Type B pancreatic cell (in vitro differentiated cells): Measurements from ENCODE around the gene KRT12. TPM values are rescaled to one million over a fixed set of nuclear protein-coding genes. Genes with fewer than 3 reads are reported as not detected.

ENCODE experiments used
- DNase-seq: peaks from one replicate; pipeline ENCODE4 v3.0.0; 2021; ENCODE audit warnings: mixed read lengths; ENCODE audit not compliant: unreplicated experiment; ENCODE audit errors: extremely low spot score
- H3K27ac Mint-ChIP-seq: 2 replicates; pipeline ENCODE4 v1.8.0; 2021; ENCODE audit warnings: mild to moderate bottlenecking, mixed read lengths
- H3K27me3 Mint-ChIP-seq: 2 replicates; pipeline ENCODE4 v1.8.0; 2021; ENCODE audit warnings: mixed read lengths
- H3K36me3 Mint-ChIP-seq: 2 replicates; pipeline ENCODE4 v1.8.0; 2021; ENCODE audit warnings: mixed read lengths
- H3K4me1 Mint-ChIP-seq: one replicate; pipeline ENCODE4 v1.8.0; 2021; ENCODE audit warnings: mixed read lengths; ENCODE audit not compliant: unreplicated experiment
- H3K4me3 Mint-ChIP-seq: 2 replicates; pipeline ENCODE4 v1.8.0; 2021; ENCODE audit warnings: mild to moderate bottlenecking, mixed read lengths
- H3K9me3 Mint-ChIP-seq: 2 replicates; pipeline ENCODE4 v1.8.0; 2021; ENCODE audit warnings: mixed read lengths
- long read RNA-seq: library from polyadenylated mRNA; unstranded; transcript quantifications from one replicate; pipeline ENCODE4 v2.0.0, GENCODE V29; 2020
- total RNA-seq: library from RNA; stranded (reverse); gene quantifications from 2 replicates; pipeline ENCODE4 v1.2.1, GENCODE V29; 2021; ENCODE audit warnings: low replicate concordance
- TF ChIP-seq, protein P1 (sequence below): fragments of 200-600 bp; sonication (generic); conservative IDR thresholded peaks from 2 replicates; pipeline ENCODE4 v1.5.0; 2021; ENCODE audit warnings: antibody characterized with exemption, mild to moderate bottlenecking

KRT12 gene
- not detected in 2 replicates for total RNA-seq
- long read RNA-seq, partial matches to known transcripts: 0 of 2 reads
- long read RNA-seq, other reads (novel, unspliced or antisense): 2 of 2 reads

DNA sequence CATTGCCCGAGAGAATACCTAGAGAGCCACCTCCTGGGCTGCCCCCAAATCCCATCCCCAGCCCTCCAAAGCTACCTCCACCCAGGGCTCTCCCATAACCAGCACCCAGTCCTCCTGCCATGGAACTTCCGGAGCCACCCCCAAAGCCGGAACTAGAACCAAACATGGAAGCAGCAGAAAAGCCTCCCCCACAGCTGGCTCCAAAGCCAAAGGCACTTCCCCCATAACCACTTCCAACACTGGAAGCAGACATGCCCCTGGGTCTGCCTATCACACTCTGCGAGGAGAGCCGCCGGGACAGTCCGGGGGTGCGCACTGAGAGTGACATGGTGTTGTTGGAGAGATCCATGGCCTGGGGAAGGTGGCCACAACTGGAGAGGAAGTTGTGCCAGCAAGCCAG is at the start of gene KRT12:
Gene KRT12, minus strand, starts transcription at position 386 of the 400 bp plus-strand sequence. Its CDS starts 37 bp downstream, at position 349.
- TF ChIP-seq, protein P1, sequence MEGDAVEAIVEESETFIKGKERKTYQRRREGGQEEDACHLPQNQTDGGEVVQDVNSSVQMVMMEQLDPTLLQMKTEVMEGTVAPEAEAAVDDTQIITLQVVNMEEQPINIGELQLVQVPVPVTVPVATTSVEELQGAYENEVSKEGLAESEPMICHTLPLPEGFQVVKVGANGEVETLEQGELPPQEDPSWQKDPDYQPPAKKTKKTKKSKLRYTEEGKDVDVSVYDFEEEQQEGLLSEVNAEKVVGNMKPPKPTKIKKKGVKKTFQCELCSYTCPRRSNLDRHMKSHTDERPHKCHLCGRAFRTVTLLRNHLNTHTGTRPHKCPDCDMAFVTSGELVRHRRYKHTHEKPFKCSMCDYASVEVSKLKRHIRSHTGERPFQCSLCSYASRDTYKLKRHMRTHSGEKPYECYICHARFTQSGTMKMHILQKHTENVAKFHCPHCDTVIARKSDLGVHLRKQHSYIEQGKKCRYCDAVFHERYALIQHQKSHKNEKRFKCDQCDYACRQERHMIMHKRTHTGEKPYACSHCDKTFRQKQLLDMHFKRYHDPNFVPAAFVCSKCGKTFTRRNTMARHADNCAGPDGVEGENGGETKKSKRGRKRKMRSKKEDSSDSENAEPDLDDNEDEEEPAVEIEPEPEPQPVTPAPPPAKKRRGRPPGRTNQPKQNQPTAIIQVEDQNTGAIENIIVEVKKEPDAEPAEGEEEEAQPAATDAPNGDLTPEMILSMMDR: no peak
- Mint-ChIP-seq H3K4me1 (no peaks in the 10 kb centered on the region), H3K9me3 (no peaks in the 10 kb centered on the region), H3K27ac (no peak within 1 kb of the TSS), H3K4me3 (no peak within 1 kb of the TSS), H3K27me3 (no peaks in the 10 kb centered on the region), H3K36me3 (no peaks in the 10 kb centered on the region)
- DNase-seq: no peak

DNA sequence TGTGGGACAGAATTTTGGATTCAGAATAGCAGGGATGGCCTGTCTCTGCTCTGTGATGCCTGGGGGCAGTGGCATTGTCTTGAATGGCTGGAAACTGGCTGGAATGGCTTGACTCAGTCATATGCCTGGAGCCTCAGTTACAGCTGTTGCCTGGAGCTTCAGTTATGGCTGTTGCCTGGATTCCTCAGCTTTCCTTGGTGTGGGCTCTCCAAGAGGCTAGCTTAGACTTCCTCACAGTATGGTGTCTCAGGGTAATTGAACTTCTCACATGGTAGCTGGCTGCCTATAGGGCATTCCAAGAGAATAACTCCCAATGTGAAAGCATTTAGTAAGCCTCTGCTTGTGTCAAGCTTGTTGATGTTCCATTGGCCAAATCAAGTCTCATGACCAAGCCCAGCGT is 49.3 kb upstream of the KRT12 start:
- no peaks in the 10 kb centered on the region for H3K9me3 Mint-ChIP-seq
- H3K4me1 Mint-ChIP-seq: peaks cover 8% of the 10 kb centered on the region
- no peaks in the 10 kb centered on the region for H3K27me3 Mint-ChIP-seq
- TF ChIP-seq, protein P1: no peak
- no peak overlapping the region for H3K4me3 Mint-ChIP-seq
- no peaks in the 10 kb centered on the region for H3K36me3 Mint-ChIP-seq
- H3K27ac Mint-ChIP-seq: peak overlapping the region; percentile 90
- no peak for DNase-seq

DNA sequence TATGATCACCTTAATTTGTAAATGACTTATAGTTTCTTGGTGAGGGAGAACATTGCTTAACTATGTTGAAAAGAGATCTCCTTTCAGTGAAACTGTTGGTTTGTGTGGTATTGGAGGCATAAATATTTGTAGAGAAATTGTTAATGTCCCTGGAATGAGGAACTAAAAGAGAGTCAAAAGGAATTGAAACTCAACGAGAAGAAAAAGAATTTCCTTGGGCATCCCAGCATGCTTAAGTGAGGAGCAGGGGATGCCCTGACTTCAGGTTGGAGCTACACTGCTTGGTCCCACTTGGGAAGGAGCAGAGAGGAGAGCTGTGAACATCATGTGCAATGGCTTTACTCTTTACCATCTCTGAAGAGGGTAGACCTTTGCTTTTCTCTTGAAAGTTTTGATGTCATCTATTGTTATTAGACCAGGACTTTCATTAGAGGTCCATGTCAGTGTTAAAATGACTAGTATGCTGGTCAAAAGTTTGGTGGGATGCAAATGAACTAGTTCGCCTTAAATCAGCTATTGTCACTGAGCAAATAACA is 48.8 kb upstream of the KRT12 start:
- no peaks in the 10 kb centered on the region for H3K27me3 Mint-ChIP-seq
- H3K9me3 Mint-ChIP-seq: no peaks in the 10 kb centered on the region
- no peak overlapping the region for H3K4me3 Mint-ChIP-seq
- H3K27ac Mint-ChIP-seq: peak overlapping the region; percentile 90
- H3K4me1 Mint-ChIP-seq: peaks cover 8% of the 10 kb centered on the region
- TF ChIP-seq, protein P1: no peak
- H3K36me3 Mint-ChIP-seq: no peaks in the 10 kb centered on the region
- DNase-seq: no peak

DNA sequence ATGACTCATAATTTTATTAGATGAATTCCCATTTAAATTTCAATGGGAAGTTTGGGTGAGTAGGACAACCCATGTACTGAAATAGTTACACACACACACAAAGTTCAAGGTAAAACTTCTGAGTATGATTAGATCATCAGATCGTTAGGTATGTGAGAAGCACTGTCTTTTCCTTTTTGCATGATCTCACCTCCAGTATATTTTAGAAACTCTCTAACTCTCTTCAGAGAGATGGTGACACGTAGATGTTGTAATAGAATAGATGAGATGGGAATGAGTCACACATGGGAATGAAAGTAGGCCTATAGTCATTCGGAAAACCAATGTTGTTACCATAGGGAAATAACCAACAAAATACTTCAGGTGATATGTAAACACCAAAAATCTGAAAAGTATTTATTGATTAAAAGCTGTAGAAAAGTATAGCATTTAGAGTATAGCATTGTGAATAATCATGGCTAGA is 48.2 kb upstream of the KRT12 start:
- Mint-ChIP-seq H3K36me3 (no peaks in the 10 kb centered on the region), H3K4me1 (peaks cover 9% of the 10 kb centered on the region), H3K4me3 (no peak overlapping the region), H3K27ac (peak overlapping the region; percentile 90), H3K9me3 (no peaks in the 10 kb centered on the region), H3K27me3 (no peaks in the 10 kb centered on the region)
- no peak for DNase-seq
- TF ChIP-seq, protein P1: no peak

DNA sequence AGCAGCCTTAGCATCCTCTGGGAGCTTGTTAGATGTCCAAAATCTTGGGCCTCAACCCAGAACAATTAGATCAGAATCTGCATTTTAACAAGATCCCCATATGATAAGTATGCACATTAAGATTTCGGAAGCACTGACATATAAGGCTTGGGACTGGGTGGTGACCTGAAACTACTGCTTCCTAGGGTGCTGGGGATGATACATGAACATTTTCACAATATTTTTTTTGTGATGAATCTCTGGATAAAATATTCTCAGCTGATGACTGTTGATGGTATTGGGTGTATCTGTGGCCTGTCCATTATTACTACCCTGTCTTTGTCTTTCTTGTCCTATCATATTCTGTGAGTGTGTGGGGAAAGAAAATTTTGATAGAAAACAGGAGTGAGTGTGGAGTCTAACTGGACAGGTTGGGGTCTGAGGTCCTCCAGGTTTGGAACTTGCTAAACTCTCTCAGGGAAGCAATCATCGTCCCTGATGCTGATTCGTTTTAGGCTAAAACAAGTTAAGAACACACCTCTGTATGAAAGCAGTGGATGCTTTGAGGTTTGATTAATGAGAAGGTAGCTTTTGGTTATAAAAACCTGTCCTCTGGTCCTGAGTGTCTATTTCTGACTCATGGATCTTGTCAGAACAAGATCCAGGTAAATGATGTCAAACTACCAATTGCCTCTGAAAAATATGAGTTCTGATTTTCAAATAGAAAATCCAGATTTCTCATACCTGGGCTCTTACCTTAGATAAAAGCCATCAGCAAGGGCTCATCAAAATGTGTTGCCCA is 47.2 kb upstream of the KRT12 start:
- no peak for DNase-seq
- Mint-ChIP-seq H3K4me1 (peaks cover 16% of the 10 kb centered on the region), H3K27me3 (no peaks in the 10 kb centered on the region), H3K27ac (peak overlapping the region; percentile 90), H3K4me3 (no peak overlapping the region), H3K9me3 (no peaks in the 10 kb centered on the region), H3K36me3 (no peaks in the 10 kb centered on the region)
- TF ChIP-seq, protein P1: no peak
